HS-5 (cell line): Measurements from ENCODE around the gene CCR4.
"Not testable (repeated sequence)": the region's sequence is repeated elsewhere in the genome, so short reads cannot be mapped to it uniquely, and the experiment has no call there.

Experiments used
- DNase-seq: peaks from one replicate; pipeline ENCODE4 v3.0.0-alpha.2; 2012; ENCODE audit warnings: low read depth

CCR4 gene

DNA sequence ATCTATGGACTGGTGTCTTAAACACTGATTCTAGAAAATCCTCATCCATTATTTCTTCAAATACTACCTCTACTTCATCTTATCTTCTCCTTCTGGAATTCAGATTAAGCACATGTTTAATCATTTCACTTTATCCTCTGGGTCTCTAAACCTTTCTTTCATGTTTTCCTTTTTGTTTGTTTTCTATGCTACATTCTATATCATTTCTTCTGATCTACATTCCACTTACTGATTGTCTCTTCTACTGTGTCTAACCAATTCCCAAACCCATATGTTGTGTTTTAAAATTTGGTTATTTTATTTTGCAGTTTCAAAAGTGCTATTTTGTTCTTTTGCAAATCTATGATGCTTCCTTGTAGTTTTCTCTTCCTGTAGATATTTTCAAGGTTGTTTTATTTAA, 31.7 kb downstream of the CCR4 start:
- DNase-seq = no peak

DNA sequence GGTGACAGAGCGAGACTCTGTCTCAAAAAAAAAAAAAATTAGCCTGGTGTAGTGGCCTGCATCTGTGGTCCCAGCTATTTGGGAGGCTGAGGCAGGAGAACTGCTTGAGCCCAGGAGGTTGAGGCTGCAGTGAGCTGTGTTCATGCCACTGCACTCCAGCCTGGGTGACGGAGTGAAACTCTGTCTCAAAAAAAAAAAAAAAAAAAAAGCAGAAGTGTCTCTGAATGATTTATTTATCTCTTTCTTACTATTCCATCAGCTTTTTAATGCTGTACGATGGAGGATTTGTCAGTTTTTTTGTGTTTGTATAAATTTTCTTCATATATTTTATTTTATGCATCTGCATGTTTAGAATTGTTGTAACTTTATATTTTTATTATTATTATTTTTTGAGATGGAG, 33.5 kb downstream of the CCR4 start:
- DNase-seq = not testable (repeated sequence)

DNA sequence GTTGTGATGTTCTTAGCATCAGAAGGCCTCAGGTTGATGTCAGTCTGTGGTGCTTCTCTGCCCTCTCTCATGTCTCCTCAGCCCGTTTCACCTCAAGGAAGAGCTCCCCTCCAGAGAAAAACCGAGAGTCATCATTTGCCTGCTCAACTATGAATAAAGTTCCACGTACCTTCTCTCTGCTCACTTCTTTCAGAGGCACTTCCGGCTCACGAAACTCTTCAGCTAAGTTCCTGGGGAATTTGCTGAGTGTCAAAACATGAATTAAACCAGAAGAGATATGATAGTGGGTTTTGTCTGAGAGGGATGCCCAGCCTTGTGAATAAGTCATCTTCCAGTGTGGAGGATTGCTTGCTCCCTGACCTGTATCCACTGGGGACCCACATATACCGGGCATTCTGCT, 37.7 kb downstream of the CCR4 start:
- no peak for DNase-seq

DNA sequence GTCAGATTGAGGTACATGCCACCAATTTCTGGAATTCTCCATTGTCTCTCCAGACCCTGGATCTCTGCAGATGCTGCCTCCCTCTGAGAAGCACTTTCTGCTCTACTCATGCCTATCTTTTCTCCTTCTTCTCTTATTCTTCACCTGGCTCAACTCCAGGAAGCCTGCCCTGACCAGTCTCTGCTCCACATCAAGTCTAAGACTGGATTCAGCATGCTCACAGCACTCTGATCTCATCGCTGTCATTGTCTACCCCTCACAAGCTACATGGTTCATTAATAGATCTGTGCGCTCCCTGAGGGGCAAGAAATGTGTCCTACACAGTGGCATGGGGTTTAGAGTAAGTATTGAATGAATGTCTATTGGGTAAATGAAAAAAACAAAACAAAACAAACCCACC, 38.7 kb downstream of the CCR4 start:
- DNase-seq = no peak

DNA sequence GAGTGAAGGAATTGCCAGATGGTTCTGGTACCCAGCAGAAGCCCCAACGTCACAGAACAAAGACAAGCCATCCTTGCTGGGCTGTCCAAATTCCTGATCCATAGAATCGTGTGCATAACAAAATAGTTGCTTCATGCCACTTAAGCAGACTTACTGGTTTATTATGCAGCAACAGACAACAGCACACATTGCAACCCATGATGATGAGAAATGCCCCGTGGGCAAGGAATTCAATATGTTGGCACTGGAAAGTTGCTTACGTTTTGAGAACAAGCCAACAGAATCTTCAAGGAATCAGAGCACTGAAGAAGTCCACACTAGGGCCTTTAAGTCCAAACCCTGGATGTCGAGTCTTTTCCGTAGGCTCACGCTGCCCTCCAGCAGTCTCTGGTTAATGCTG, 40.3 kb downstream of the CCR4 start:
- DNase-seq = no peak

DNA sequence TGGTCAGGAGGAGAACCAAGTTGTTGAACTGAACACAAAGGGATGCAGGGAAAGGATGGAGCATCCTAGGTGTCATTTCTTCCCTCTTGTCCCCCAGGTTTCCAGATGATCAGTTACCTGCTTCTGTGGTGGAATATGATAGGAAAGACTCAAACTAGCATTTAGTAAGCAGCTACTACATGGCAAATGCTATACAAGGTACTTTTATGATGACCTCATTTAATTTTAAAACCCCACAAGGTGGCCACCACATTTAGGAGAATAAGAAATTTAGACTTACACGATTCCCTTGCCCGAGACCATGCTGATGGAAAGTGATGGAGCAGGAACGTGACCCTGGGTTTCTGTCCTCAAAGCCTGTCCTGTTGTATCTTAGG, 40.9 kb downstream of the CCR4 start:
- DNase-seq = no peak

DNA sequence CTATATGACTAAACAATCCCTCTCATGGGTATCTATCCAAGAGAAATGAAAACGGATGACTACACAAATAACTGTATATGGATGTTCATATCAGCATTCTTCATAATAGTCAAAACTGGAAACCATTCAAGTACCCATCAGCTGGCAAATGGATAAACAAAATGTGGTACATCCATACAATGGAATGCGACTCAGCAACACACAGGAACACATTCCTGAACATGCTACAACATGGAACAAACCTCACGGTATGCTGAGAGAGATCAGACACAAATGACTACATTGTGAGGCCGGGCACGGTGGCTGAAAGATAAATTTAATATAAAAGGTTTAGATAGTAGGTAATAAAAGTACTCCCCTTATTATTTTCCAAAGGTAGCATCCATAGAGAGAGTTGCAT, 42.6 kb downstream of the CCR4 start:
- no peak for DNase-seq

DNA sequence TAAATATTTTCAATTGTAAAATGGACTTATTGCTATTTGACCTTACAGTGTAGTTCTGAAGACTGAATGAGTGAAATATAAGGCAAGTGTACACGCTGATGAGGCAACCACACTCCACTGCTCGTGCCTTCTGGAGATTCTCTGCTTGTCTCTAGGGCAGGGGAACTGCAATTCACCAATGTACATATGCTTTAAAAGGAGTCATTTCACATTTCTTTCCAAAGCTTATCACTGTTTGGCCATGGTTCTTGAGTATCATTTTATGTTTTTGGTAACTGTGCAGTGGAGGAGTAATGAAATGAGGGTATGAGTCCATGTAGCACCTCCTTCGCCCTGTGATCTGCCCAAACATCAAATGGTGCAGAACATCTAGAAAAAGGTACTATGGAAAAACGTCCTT, 43.7 kb downstream of the CCR4 start:
- no peak for DNase-seq

DNA sequence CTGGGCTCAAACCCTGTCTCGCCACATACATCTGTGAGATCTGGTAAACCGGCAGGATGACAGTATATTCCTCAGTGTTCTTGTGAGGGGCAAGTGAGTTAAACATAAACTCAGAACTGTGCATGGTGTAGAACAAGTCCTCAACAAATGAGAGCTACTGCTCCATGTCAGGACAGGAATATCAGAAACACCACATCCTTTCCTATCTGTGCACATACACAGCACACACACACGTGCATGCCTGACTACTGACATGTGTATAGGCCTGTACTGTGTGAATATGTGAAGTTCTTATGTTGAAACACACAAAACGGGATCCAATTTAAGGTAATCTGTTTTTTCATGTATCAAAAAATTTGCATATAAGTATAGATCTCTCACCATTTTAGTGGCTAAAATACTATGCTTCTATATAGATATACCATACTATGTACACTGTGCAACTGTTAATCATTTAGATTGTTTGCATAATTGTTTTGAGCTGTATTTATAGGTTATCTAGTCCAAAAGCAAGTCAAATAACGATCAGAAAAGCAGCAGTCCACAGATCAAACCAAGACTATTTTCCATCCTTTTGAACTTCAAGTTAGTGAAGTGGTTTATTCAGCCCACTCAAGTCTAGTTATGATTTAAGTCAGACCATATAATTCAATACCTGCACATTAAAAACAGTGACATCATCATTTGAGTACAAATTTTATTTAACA, 44.8 kb downstream of the CCR4 start:
- no peak for DNase-seq

DNA sequence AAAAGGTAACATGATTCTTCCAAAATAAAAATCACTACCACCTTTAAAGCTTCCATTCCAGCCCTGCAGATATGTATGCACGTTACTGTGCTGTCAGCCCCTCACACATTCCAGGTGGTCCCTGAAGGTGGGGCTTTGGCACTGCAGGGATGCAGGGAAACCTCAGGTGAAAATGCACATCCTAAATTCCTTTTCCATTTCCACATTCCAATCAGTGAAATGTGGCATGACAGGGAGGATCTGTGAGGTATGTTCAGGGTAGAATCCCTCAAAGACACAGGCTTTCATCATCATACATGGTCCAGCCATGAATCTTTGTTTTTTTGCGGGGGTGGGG, 45.3 kb downstream of the CCR4 start:
- DNase-seq = no peak

DNA sequence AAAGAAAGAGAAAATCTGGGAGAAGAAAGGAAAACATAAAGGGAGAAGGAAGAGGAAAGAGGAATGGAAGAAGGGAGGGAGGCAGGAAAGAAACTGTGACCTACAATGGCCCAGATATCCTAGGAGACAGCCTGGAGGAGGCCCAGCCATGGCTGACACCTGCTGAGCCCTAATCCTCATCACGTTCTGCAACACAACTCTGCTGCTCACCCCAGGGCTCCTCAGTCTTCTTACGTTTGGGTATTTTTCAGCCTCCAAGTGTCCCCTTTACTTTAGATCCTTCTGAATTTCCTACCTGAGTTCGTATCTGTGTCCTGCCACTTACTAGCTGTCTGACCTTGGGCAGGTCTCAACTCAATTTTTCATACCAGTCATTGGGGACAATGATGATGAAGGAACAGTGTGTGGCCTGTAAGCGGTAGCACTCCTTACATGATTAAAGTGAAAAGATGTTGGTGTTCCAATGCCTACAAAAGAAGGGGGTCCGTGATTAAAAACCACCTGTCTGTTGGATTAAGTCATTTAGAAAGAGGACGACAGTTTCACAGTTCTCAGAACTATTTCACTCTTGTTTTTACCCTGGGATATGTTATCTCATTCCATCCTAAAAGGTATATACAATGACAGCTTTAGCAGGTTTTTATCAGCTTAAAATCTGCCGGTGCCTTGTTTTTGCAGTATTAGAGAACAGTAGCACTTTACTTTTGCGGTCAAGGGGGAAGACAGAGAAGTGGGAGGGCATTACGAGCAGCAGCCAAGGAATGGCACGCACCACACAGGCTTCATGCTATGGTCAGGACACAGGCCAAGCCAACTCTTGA, 47.4 kb downstream of the CCR4 start:
- no peak for DNase-seq

DNA sequence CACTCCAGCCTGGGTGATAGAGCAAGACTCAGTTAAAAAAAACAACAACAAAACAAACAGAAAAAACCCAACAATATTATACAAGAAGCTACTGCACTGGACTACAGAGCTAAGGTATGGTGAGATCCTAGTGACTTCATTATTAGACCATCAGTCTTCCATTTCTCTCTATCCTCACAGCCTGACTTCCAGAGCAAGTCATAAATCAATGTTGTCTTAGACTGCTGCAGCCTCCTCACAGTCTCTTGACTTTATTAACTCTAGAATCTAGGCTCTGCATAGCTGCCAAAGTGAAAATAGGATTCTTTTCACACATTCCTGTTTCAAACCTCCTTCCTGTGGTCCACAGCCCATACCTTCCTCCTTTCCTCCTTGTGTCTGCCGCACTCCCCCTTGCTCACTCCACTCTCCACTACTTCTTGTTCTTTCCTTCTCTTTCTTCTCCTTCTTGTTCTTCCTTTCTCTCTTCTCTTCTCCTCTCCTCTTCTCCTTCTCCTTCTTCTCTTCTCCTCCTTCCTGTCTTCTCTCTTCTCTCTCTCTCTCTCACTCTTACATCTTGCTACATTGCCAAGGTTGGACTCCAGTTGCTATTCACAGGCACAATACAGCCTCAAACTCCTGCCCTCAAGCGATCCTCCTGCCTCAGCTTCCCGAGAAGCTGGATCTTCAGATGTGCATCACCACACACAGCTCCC, 49.4 kb downstream of the CCR4 start:
- DNase-seq = no peak

DNA sequence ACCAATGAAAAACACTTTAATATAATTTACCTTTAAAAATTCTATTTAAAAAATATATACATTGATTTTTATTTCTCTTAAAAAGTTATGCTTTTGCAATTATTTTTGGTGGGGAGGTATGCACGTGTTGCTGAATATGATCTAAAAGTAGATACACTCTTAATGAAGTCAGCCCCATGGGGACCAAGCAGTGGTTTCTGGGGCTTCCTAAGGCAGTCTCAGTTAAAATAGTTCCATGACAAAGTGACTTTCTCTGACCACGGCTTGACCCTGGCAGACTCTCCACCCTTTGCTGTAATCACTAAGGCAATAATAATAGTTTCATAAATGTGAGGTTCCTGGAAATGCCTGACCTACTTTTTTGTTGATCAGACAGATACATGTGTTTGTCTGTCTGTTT, 50.4 kb downstream of the CCR4 start:
- DNase-seq = no peak

DNA sequence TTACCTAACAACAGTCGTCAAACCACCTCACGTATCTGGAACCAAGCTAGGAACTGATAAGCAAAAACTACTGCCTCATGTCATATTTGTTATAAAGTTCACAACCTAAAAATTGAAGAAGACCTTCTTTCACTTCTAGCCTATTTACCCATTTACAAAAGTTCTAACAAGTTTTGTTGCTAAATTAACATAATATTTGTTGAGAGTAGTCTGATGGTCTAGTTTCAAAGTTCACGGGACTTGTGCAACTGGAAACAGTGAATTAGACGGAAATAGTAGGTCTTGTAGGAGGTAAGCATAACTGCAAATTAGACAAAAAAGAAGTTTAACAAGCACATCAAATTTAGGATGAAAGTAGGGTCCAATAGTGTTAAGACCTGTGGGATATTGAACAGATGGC, 51.9 kb downstream of the CCR4 start:
- DNase-seq = no peak

DNA sequence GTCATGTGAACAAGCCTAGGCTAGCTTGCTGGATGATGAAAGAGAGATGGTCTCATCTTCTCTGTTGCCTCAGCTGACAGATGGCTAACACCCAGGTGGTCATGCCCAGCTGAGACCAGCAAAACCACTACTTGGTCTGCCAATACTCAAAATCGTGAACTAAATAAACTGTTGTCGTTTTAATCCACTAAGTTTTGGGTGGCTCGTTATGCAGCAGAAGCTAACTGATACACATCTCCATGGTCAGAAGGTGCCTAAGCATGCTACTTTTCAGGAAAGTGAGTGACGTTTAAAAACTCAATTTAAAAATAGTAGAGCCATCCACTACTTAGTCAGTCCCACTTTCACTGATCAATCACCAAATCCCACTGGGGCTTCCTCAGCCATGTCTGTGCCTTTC, 52.8 kb downstream of the CCR4 start:
- DNase-seq = no peak

DNA sequence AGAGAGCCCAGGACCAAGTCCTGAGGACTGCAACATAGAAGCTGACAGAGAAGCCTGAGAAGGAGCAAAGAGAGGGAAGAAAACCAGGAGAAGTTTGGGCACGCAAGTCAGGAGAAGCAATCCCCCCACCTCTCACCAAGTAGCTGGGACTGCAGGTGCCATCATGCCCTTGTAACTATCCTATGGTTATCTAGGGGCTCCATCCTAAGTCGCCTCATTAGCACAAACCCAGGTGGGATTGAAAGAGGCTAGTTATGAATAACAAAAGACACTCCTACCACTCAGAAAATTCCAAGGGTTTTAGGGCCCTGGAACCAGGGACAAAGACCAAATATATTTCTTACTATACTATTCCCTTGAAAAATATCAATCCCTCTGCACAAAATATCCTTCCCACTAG, 53.5 kb downstream of the CCR4 start:
- no peak for DNase-seq
